ENCODE results near the gene KRT37. TPM values are rescaled to one million over a fixed set of nuclear protein-coding genes. Genes with fewer than 3 reads are reported as not detected.

The KRT37 gene
- total RNA-seq, 2 donors from 2014 or later = not detected

- Histone ChIP-seq H3K27me3 (replicated peaks; ENCODE audit: insufficient read depth) (no peaks in the 10 kb centered on the region), H3K9me3 (no peaks in the 10 kb centered on the region), H3K27ac (no peak overlapping the region), H3K4me1 (replicated peaks) (no peaks in the 10 kb centered on the region), H3K36me3 (no peaks in the 10 kb centered on the region), H3K4me3 (no peak overlapping the region)
- intact Hi-C loops (cut with DNase I) = no loop called here
- TF ChIP-seq POLR2AphosphoS5 (IDR thresholded peaks at IDR 0.05) (no peak), POLR2A (IDR thresholded peaks at IDR 0.05) (no peak)
- TF ChIP-seq, protein P1, sequence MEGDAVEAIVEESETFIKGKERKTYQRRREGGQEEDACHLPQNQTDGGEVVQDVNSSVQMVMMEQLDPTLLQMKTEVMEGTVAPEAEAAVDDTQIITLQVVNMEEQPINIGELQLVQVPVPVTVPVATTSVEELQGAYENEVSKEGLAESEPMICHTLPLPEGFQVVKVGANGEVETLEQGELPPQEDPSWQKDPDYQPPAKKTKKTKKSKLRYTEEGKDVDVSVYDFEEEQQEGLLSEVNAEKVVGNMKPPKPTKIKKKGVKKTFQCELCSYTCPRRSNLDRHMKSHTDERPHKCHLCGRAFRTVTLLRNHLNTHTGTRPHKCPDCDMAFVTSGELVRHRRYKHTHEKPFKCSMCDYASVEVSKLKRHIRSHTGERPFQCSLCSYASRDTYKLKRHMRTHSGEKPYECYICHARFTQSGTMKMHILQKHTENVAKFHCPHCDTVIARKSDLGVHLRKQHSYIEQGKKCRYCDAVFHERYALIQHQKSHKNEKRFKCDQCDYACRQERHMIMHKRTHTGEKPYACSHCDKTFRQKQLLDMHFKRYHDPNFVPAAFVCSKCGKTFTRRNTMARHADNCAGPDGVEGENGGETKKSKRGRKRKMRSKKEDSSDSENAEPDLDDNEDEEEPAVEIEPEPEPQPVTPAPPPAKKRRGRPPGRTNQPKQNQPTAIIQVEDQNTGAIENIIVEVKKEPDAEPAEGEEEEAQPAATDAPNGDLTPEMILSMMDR (IDR thresholded peaks at IDR 0.05) = no peak
- DNase-seq (ENCODE audit: low spot score) = no peak
- 100% methylated on average over 1 of the region's 1 CpG for WGBS
Measured at GRCh38 chr17:41455236-41455635, 30.9 kb upstream of the KRT37 start.

- WGBS = 92% methylated on average over 3 of the region's 3 CpGs
- no peak overlapping the region for H3K27ac ChIP-seq
- no peaks in the 10 kb centered on the region for H3K9me3 ChIP-seq
- no peaks in the 10 kb centered on the region for H3K36me3 ChIP-seq
- no peak for DNase-seq (ENCODE audit: low spot score)
- H3K4me3 ChIP-seq = no peak overlapping the region
- intact Hi-C loops (cut with DNase I) = no loop called here
- TF ChIP-seq, protein P1 (IDR thresholded peaks at IDR 0.05) = no peak
- TF ChIP-seq POLR2AphosphoS5 (IDR thresholded peaks at IDR 0.05) (no peak), POLR2A (IDR thresholded peaks at IDR 0.05) (no peak)
- H3K4me1 ChIP-seq (replicated peaks) = no peaks in the 10 kb centered on the region
- H3K27me3 ChIP-seq (replicated peaks; ENCODE audit: insufficient read depth) = no peaks in the 10 kb centered on the region
Measured at GRCh38 chr17:41453066-41453465, 28.7 kb upstream of the KRT37 start.

- H3K9me3 ChIP-seq = no peaks in the 10 kb centered on the region
- 72% methylated on average over 4 of the region's 4 CpGs for WGBS
- H3K4me1 ChIP-seq (replicated peaks) = no peaks in the 10 kb centered on the region
- H3K27ac ChIP-seq = no peak overlapping the region
- intact Hi-C loops (cut with DNase I) = no loop called here
- H3K36me3 ChIP-seq = no peaks in the 10 kb centered on the region
- TF ChIP-seq, protein P1 (IDR thresholded peaks at IDR 0.05) = no peak
- TF ChIP-seq POLR2AphosphoS5 (IDR thresholded peaks at IDR 0.05) = no peak
- no peak for TF ChIP-seq POLR2A (IDR thresholded peaks at IDR 0.05)
- DNase-seq (ENCODE audit: low spot score) = no peak
- H3K27me3 ChIP-seq (replicated peaks; ENCODE audit: insufficient read depth) = no peaks in the 10 kb centered on the region
- no peak overlapping the region for H3K4me3 ChIP-seq
Measured at GRCh38 chr17:41452281-41452680, 27.9 kb upstream of the KRT37 start.

GRCh38 chr17:41451154-41451728 lies 26.9 kb upstream of the KRT37 start:
- WGBS = 69% methylated on average over 2 of the region's 2 CpGs
- Histone ChIP-seq H3K36me3 (no peaks in the 10 kb centered on the region), H3K27ac (no peak overlapping the region), H3K9me3 (no peaks in the 10 kb centered on the region), H3K4me3 (no peak overlapping the region), H3K4me1 (replicated peaks) (no peaks in the 10 kb centered on the region), H3K27me3 (replicated peaks; ENCODE audit: insufficient read depth) (no peaks in the 10 kb centered on the region)
- intact Hi-C loops (cut with DNase I) = no loop called here
- no peak for DNase-seq (ENCODE audit: low spot score)
- TF ChIP-seq, protein P1 (IDR thresholded peaks at IDR 0.05) = no peak
- TF ChIP-seq POLR2A (IDR thresholded peaks at IDR 0.05) (no peak), POLR2AphosphoS5 (IDR thresholded peaks at IDR 0.05) (no peak)

DNA sequence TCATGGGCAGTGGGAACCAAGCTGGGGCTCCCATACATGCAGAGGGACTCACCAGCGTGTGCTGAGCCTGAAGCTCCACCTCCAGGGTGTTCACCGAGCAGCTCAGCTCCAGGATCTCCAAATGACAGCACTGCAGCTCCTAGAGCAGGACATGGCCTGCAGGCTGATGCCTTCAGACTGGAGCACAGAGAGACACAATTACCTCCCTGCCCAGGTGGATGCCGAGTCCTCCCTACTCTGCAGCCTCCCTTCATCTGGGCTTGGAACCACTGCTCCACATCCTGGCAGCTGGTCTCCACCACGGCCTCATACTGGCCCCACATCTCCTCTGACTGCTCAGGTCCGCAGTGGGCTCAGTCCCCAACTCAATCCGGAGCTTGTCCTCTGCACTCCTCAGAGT lies 24.6 kb upstream of the KRT37 start:
- H3K27ac ChIP-seq = no peak overlapping the region
- no peaks in the 10 kb centered on the region for H3K36me3 ChIP-seq
- intact Hi-C loops (cut with DNase I) = no loop called here
- WGBS = 93% methylated on average over 6 of the region's 6 CpGs
- no peaks in the 10 kb centered on the region for H3K9me3 ChIP-seq
- TF ChIP-seq POLR2AphosphoS5 (IDR thresholded peaks at IDR 0.05) = no peak
- TF ChIP-seq, protein P1 (IDR thresholded peaks at IDR 0.05) = no peak
- TF ChIP-seq POLR2A (IDR thresholded peaks at IDR 0.05) = no peak
- no peak for DNase-seq (ENCODE audit: low spot score)
- H3K4me1 ChIP-seq (replicated peaks) = no peaks in the 10 kb centered on the region
- no peak overlapping the region for H3K4me3 ChIP-seq
- no peaks in the 10 kb centered on the region for H3K27me3 ChIP-seq (replicated peaks; ENCODE audit: insufficient read depth)

Data from prostate gland (tissue), 2 donors.